Smooth muscle cell (in vitro differentiated cells): ENCODE results near the gene IGSF9. TPM values are rescaled to one million over a fixed set of nuclear protein-coding genes. Genes with fewer than 3 reads are reported as not detected.

ENCODE experiments used
- DNase-seq: peaks from one replicate; lab custom pipeline; 2025; ENCODE audit not compliant: unreplicated experiment; lab: John Stamatoyannopoulos, UW
- H2AFZ ChIP-seq: fragments of 200-600 bp; sonication (generic); 2 replicates; pipeline ENCODE4 v1.6.0; 2016; ENCODE audit warnings: antibody characterized with exemption, low read depth, mild to moderate bottlenecking
- H3F3A ChIP-seq: fragments of 200-600 bp; sonication (generic); 2 replicates; pipeline ENCODE4 v1.6.0; 2017; ENCODE audit warnings: antibody characterized with exemption, low read depth
- H3K27ac ChIP-seq: fragments of 200-600 bp; sonication (generic); 2 replicates; pipeline ENCODE4 v1.5.1; 2016; ENCODE audit warnings: low read depth, mild to moderate bottlenecking
- H3K27me3 ChIP-seq: fragments of 200-600 bp; sonication (generic); 2 replicates; pipeline ENCODE4 v1.6.1; 2016; ENCODE audit warnings: low read depth, mild to moderate bottlenecking
- H3K36me3 ChIP-seq: fragments of 200-600 bp; sonication (generic); 2 replicates; pipeline ENCODE4 v1.5.1; 2016; ENCODE audit warnings: low read depth
- H3K4me1 ChIP-seq: fragments of 200-600 bp; sonication (generic); 2 replicates; pipeline ENCODE4 v1.5.1; 2016; ENCODE audit warnings: low read depth
- H3K4me2 ChIP-seq: fragments of 200-600 bp; sonication (generic); 2 replicates; pipeline ENCODE4 v1.6.0; 2016; ENCODE audit warnings: mild to moderate bottlenecking
- H3K4me3 ChIP-seq: fragments of 200-600 bp; sonication (generic); 2 replicates; pipeline ENCODE4 v1.5.1; 2016; ENCODE audit warnings: mild to moderate bottlenecking
- H3K79me2 ChIP-seq: fragments of 200-600 bp; sonication (generic); 2 replicates; pipeline ENCODE4 v1.6.0; 2016; ENCODE audit warnings: low read depth, mild to moderate bottlenecking
- H3K9ac ChIP-seq: fragments of 200-600 bp; sonication (generic); 2 replicates; pipeline ENCODE4 v1.6.0; 2016; ENCODE audit warnings: low read depth
- H3K9me3 ChIP-seq: fragments of 200-600 bp; sonication (generic); replicated peaks from 2 replicates; pipeline ENCODE4 v1.5.1; 2016; ENCODE audit warnings: low read depth
- H4K20me1 ChIP-seq: fragments of 200-600 bp; sonication (generic); 2 replicates; pipeline ENCODE4 v1.6.0; 2016; ENCODE audit warnings: low read depth
- CTCF ChIP-seq: fragments of 200-600 bp; sonication (generic); IDR thresholded peaks from 2 replicates; pipeline ENCODE4 v1.5.1; 2017; ENCODE audit warnings: borderline replicate concordance, mild to moderate bottlenecking, antibody characterized with exemption; ENCODE audit not compliant: insufficient read depth, poor library complexity, severe bottlenecking
- WGBS: methylation state at CpG from one replicate; pipeline ENCODE4 v1.1.7; 2016; ENCODE audit warnings: low lambda C conversion rate; 5-methylcytosine and 5-hydroxymethylcytosine counted together
- polyA plus RNA-seq: library from polyadenylated mRNA; unstranded; fragments of >200 nt; fragmentation: Nextera tagmentation; extraction: Ambion mirVana; gene quantifications from 2 replicates; pipeline ENCODE4 v1.2.1, GENCODE V29; 2016
- total RNA-seq: library from RNA; depleted of rRNA; stranded (reverse); fragments of >200 nt; gene quantifications from 2 replicates; pipeline ENCODE4 v1.2.3, GENCODE V29; 2014

IGSF9 gene
- total and polyA plus RNA-seq, 2 experiments from 2014 or later = 0.99 to 2.1 TPM

- no peaks in the 10 kb centered on the region for H3F3A ChIP-seq
- H3K9ac ChIP-seq = no peak overlapping the region
- H3K79me2 ChIP-seq = no peaks in the 10 kb centered on the region
- peaks cover 29% of the 10 kb centered on the region for H3K4me1 ChIP-seq
- WGBS = 35% methylated on average over 16 of the region's 16 CpGs
- no peaks in the 10 kb centered on the region for H3K9me3 ChIP-seq
- peak; percentile 39 for DNase-seq
- H3K4me2 ChIP-seq = no peak overlapping the region
- H3K4me3 ChIP-seq = no peak overlapping the region
- H3K27me3 ChIP-seq = no peaks in the 10 kb centered on the region
- no peak overlapping the region for H2AFZ ChIP-seq
- no peaks in the 10 kb centered on the region for H4K20me1 ChIP-seq
- peak; percentile 97 for TF ChIP-seq CTCF
- no peaks in the 10 kb centered on the region for H3K36me3 ChIP-seq
- no peak overlapping the region for H3K27ac ChIP-seq
Observed at GRCh38 chr1:159936273-159936904, 9.0 kb downstream of the IGSF9 start.

GRCh38 chr1:159935719-159936272 lies 9.6 kb downstream of the IGSF9 start:
- Histone ChIP-seq H3K27ac (no peak overlapping the region), H3K4me3 (no peak overlapping the region), H3F3A (no peaks in the 10 kb centered on the region), H3K36me3 (no peaks in the 10 kb centered on the region), H3K4me1 (peaks cover 23% of the 10 kb centered on the region), H4K20me1 (no peaks in the 10 kb centered on the region), H3K27me3 (no peaks in the 10 kb centered on the region), H3K4me2 (no peak overlapping the region), H3K9ac (no peak overlapping the region), H3K79me2 (no peaks in the 10 kb centered on the region), H3K9me3 (no peaks in the 10 kb centered on the region), H2AFZ (no peak overlapping the region)
- 69% methylated on average over 4 of the region's 4 CpGs for WGBS
- no peak for TF ChIP-seq CTCF
- no peak for DNase-seq

GRCh38 chr1:159935305-159935704 lies 10.1 kb downstream of the IGSF9 start:
- H3K79me2 ChIP-seq = no peaks in the 10 kb centered on the region
- H3K27ac ChIP-seq = no peak overlapping the region
- 95% methylated on average over 11 of the region's 11 CpGs for WGBS
- no peaks in the 10 kb centered on the region for H3F3A ChIP-seq
- no peaks in the 10 kb centered on the region for H4K20me1 ChIP-seq
- no peaks in the 10 kb centered on the region for H3K36me3 ChIP-seq
- no peak overlapping the region for H3K9ac ChIP-seq
- H3K4me3 ChIP-seq = no peak overlapping the region
- H3K27me3 ChIP-seq = no peaks in the 10 kb centered on the region
- no peaks in the 10 kb centered on the region for H3K9me3 ChIP-seq
- no peak for DNase-seq
- TF ChIP-seq CTCF = no peak
- H3K4me2 ChIP-seq = no peak overlapping the region
- peaks cover 19% of the 10 kb centered on the region for H3K4me1 ChIP-seq
- no peak overlapping the region for H2AFZ ChIP-seq
